ENCODE data around the gene LCMT1. TPM values are rescaled to one million over a fixed set of nuclear protein-coding genes. Genes with fewer than 3 reads are reported as not detected.

Gene LCMT1
- total RNA-seq, 4 donors from 2014 or later: 25.1 to 31.6 (median 29.9) TPM

DNA sequence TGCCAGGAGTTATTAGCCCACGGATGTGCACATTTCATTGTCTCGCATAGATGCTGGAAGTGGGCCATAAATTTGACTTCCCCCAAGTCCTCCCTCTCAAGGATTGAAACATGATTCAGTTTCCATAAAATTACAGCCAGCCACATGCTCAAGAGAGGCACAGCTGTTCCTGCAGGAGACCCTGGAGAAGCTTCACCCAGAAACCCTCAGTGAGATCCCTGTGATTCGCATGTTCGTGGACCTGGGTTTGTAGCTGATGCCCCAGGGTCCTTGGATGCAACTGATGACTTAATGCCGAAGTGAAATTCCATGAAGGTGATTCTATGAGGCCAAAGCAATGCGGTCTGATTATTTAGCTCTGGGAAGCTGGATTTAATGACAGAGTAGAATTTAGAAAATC, 80.6 kb downstream of the LCMT1 start:
- TF ChIP-seq, protein P1, sequence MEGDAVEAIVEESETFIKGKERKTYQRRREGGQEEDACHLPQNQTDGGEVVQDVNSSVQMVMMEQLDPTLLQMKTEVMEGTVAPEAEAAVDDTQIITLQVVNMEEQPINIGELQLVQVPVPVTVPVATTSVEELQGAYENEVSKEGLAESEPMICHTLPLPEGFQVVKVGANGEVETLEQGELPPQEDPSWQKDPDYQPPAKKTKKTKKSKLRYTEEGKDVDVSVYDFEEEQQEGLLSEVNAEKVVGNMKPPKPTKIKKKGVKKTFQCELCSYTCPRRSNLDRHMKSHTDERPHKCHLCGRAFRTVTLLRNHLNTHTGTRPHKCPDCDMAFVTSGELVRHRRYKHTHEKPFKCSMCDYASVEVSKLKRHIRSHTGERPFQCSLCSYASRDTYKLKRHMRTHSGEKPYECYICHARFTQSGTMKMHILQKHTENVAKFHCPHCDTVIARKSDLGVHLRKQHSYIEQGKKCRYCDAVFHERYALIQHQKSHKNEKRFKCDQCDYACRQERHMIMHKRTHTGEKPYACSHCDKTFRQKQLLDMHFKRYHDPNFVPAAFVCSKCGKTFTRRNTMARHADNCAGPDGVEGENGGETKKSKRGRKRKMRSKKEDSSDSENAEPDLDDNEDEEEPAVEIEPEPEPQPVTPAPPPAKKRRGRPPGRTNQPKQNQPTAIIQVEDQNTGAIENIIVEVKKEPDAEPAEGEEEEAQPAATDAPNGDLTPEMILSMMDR (IDR thresholded peaks at IDR 0.05; ENCODE audit: low read depth): no peak

DNA sequence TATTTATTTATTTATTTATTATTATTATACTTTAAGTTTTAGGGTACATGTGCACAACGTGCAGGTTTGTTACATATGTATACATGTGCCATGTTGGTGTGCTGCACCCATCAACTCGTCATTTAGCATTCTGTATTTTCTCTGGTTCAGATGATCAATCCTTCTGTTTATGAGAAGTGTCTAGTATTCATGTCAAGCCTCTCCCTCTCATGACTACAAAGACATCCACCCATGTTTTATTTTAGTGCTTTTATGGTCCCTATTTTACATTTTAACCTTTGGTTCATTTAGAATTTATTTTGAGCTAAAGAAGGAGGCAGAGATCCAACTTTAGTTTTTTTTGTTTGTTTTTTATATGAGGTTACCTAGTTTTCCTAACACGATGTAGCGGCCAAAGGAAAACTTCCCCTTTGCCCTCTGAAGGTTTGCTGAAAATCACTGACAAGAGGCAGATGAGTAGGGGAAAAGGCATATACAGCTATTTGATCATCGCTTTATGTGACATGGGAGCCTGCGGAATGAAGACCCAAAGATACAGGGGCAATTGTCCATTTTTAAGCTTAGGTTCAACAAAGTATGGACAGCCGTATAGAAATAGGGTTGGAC, 82.8 kb downstream of the LCMT1 start:
- TF ChIP-seq, protein P1 (IDR thresholded peaks at IDR 0.05; ENCODE audit: low read depth): no peak

DNA sequence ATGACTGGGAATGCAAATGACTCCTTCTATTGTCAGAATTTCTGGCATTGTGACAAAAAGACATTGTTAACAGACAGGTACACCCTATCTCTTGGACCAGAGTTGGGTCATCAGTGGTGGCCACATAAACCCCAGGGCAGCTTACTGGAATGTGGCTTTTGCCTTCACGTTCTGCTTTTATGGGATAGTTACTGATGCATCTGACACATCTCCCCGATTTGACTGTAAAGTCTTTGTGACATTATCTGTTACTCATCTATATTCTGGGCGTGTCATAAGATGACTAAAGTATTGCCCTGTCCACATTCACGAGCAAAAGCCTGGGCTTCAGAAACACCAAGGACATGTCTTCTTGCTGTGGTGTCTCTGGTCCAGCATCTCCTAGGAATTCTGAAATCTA, 86.5 kb downstream of the LCMT1 start:
- TF ChIP-seq, protein P1 (IDR thresholded peaks at IDR 0.05; ENCODE audit: low read depth): no peak

DNA sequence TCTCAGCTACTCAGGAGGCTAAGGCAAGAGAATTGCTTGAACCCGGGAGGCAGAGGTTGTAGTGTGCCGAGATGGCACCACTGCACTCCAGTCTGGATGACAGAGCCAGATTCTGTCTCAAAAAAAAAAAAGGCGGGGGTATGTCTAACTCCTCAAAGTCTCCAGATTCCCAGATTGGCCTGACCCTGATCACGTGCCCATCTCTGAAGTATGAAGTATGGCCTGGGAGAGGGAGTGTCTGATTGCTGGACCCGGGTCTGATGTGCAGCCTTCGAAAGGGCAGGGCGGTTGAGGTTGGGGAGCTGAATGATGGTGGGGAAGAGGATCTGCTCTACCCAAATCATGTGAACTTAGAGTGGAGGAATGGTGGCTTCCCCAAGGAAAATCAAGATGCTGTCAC, 87.9 kb downstream of the LCMT1 start:
- TF ChIP-seq, protein P1 (IDR thresholded peaks at IDR 0.05; ENCODE audit: low read depth): no peak

DNA sequence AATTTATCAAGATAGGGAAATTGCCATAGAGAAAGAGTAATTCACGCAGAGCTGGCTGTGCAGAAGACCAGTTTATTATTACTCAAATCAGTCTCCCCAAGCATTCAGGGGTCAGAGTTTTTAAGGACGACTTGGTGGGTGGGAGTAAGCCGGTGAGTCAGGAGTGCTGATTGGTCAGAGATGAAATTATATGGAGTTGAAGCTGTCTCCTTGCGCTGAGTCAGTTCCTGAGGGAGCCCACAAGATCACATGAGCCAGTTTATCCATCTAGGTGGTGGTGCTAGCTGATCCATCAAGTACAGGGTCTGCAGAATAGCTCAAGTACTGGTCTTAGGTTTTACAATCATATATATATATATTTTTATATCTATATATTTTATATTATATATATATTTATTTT, 99.2 kb downstream of the LCMT1 start:
- TF ChIP-seq, protein P1 (IDR thresholded peaks at IDR 0.05; ENCODE audit: low read depth): no peak

DNA sequence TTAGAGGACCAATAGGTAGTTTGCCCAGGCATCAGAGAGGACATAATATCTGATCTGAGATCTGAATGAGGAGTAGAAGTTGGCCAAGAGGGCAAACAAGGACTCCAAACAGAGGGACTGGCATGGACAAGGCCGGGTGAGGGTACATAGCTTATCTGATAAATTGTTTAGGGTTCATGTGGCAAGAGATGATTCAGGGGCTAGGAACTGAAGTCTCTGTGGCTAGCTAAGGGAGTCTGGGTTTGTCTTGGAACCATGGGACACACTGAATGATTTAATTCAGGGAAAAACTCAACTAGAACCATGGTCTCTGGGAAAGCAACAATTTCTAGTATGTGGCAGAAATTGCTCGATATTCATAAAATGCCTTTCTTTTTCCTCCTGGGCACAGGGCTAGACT, 101.1 kb downstream of the LCMT1 start:
- TF ChIP-seq, protein P1 (IDR thresholded peaks at IDR 0.05; ENCODE audit: low read depth): no peak

DNA sequence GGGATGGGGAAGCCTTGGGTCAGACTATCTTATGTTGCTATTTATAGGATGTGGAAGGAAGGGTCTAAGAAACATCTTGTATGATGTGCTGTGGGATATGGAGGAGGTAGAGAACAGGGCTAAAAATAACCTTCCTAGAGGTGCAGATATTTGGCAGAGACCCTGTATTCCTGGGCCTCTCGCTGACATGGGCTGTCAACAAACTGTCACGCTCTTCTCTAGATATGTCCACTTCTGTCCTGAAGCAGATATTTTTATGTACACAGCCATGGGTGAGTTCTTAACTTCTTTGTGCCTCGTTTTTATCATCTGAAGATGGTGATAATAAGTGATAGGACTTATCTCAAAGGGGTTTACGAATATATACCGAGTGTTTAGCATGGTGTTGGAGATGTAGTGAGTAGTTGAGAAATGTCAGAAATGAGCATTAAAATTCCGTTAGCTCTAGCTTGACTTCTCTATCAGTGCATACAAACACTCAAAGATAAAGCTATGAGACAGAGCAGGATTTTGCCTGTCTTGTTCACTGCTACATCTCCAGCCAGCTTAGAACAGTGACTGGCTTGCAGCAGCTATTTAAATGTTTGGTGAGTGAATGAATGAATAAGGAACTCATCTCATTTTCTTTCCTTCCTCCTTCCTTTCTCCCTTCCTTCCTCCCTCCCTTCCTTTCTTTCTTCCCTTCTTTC, 102.3 kb downstream of the LCMT1 start:
- TF ChIP-seq, protein P1 (IDR thresholded peaks at IDR 0.05; ENCODE audit: low read depth): no peak

Data from subcutaneous adipose tissue (tissue), 4 donors.